K562 (cell line): ENCODE results near the gene CTDSPL. TPM values are rescaled to one million over a fixed set of nuclear protein-coding genes. Genes with fewer than 3 reads are reported as not detected.

Experiments
- CSDE1 ChIP-seq, 2 experiments: fragments of 450-650 bp; IDR thresholded peaks; 2 replicates each; pipeline ENCODE4 v1.6.1; 2016; ENCODE audit warnings: mild to moderate bottlenecking in 1 of 2
- DPF2 ChIP-seq: fragments of 450-650 bp; IDR thresholded peaks from 2 replicates; pipeline ENCODE4 v1.6.1; 2016
- FOXA3 ChIP-seq, 2 experiments: fragments of 450-650 bp in 1 of 2; sonication (generic) in 1 of 2; formaldehyde crosslinking; IDR thresholded peaks in 1 of 2; conservative IDR thresholded peaks in 1 of 2; 2 replicates each; pipeline versions ENCODE4 v1.4.0 to v1.8.0; 2020 to 2022; ENCODE audit warnings: mild to moderate bottlenecking in 2 of 2, missing genetic modification reagents in 1 of 2
- NFYB ChIP-seq: IDR thresholded peaks from 2 replicates; pipeline ENCODE4 v1.6.1; 2011; ENCODE audit warnings: mild to moderate bottlenecking, moderate library complexity; ENCODE audit not compliant: insufficient read length; ENCODE audit errors: extremely low read depth
- NR2C2 ChIP-seq, 2 experiments: fragments of 200-800 bp in 1 of 2; sonication (Bioruptor generic) in 1 of 2; sonication (generic) in 1 of 2; formaldehyde crosslinking in 1 of 2; IDR thresholded peaks; 2 replicates each; pipeline versions ENCODE4 v1.6.1 to v1.8.0; 2016 to 2022; ENCODE audit warnings: mild to moderate bottlenecking in 1 of 2, missing compliant biosample characterization in 1 of 2, missing genetic modification characterization in 1 of 2, missing genetic modification reagents in 1 of 2
- PHF20 ChIP-seq: fragments of 450-650 bp; IDR thresholded peaks from 2 replicates; pipeline ENCODE4 v1.6.1; 2018; ENCODE audit not compliant: partially characterized antibody
- PML ChIP-seq: IDR thresholded peaks from 2 replicates; pipeline ENCODE4 v1.6.1; 2012; ENCODE audit warnings: low read length, inconsistent platforms
- POLR2H ChIP-seq: IDR thresholded peaks from 2 replicates; pipeline ENCODE4 v1.6.1; 2016; ENCODE audit warnings: missing genetic modification characterization, low read depth, mild to moderate bottlenecking, control low read depth, missing compliant biosample characterization, moderate library complexity
- RAD21 ChIP-seq, 2 experiments: fragments of 250-450 bp in 1 of 2; fragments of 450-650 bp in 1 of 2; sonication (Bioruptor Pico) in 1 of 2; formaldehyde crosslinking in 1 of 2; IDR thresholded peaks in 1 of 2; conservative IDR thresholded peaks in 1 of 2; 2 replicates each; pipeline versions ENCODE4 v1.4.0 to v1.8.0; 2020 to 2022; ENCODE audit warnings: mild to moderate bottlenecking in 2 of 2, moderate library complexity in 1 of 2
- RNF2 ChIP-seq: sonication (generic); IDR thresholded peaks from 2 replicates; pipeline ENCODE4 v1.6.1; 2016
- ZFP30 ChIP-seq: fragments of 250-450 bp; sonication (Bioruptor Pico); IDR thresholded peaks from 2 replicates; pipeline ENCODE4 v1.8.0; 2022; ENCODE audit warnings: moderate library complexity, mild to moderate bottlenecking, inconsistent platforms, borderline replicate concordance
- polyA plus RNA-seq, 8 experiments: library from polyadenylated mRNA; depleted of rRNA in 4 of 8; stranded (reverse) in 5 of 8; unstranded in 3 of 8; fragments of >200 nt; fragmentation: Nextera tagmentation in 2 of 8; fragmentation: Illumina TruSeq in 1 of 8; extraction: Ambion mirVana in 2 of 8; extraction: Trizol in 1 of 8; gene quantifications; 2 replicates each; pipeline versions ENCODE4 v1.2.1 to v1.2.3, GENCODE V29; 2011 to 2014; ENCODE audit warnings: inconsistent platforms in 1 of 8, missing spikeins in 1 of 8
- total RNA-seq, 7 experiments: library from RNA; depleted of rRNA in 6 of 7; stranded (reverse); fragments of >200 nt in 6 of 7; fragmentation: Illumina TruSeq in 2 of 7; extraction: Trizol in 2 of 7; gene quantifications; 2 replicates each; pipeline versions ENCODE4 v1.2.1 to v1.2.3, GENCODE V29; 2011 to 2021; ENCODE audit warnings: low replicate concordance in 1 of 7
- TF ChIP-seq, protein P1 (sequence below), 2 experiments: fragments of 450-650 bp; IDR thresholded peaks; 2 replicates each; pipeline ENCODE4 v1.6.1; 2016; ENCODE audit warnings: mild to moderate bottlenecking in 2 of 2, borderline replicate concordance in 1 of 2, low read depth in 1 of 2, moderate library complexity in 1 of 2
- TF ChIP-seq, protein P2 (sequence below): fragments of 450-650 bp; formaldehyde crosslinking; IDR thresholded peaks from 2 replicates; pipeline ENCODE4 v1.4.0; 2020; ENCODE audit warnings: mild to moderate bottlenecking, moderate library complexity
- TF ChIP-seq, protein P3 (sequence below): fragments of 450-650 bp; IDR thresholded peaks from 2 replicates; pipeline ENCODE4 v1.6.1; 2016; ENCODE audit warnings: borderline replicate concordance

The CTDSPL gene
- total and polyA plus RNA-seq, 9 of the 15 experiments (the other 6 are each of a cell fraction or from before 2014, with no cell fraction given): 5.1 to 19.3 (median 11.3) TPM

DNA sequence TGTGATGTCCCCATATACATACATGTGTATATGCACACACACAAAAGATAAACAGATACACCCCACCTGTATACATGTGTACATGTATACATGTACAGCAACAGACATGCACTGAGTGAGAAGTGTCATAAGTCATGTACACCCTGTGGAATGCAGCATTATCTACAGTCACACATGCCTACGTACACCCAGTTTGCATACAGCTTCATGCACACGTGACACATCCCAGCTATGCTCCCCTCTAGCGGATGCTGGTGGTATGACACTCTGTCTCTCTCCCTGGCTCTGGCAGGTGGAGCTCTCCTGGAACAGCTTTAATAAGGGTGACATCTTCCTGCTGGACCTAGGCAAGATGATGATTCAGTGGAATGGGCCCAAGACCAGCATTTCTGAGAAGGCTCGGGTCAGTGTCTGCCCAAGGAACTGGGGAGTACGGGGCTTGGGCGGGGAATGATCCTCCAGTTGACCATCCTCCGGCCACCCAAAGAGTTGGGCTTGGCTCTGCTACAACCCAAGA is 135.2 kb downstream of the CTDSPL start (continued):
- TF ChIP-seq, protein P1, sequence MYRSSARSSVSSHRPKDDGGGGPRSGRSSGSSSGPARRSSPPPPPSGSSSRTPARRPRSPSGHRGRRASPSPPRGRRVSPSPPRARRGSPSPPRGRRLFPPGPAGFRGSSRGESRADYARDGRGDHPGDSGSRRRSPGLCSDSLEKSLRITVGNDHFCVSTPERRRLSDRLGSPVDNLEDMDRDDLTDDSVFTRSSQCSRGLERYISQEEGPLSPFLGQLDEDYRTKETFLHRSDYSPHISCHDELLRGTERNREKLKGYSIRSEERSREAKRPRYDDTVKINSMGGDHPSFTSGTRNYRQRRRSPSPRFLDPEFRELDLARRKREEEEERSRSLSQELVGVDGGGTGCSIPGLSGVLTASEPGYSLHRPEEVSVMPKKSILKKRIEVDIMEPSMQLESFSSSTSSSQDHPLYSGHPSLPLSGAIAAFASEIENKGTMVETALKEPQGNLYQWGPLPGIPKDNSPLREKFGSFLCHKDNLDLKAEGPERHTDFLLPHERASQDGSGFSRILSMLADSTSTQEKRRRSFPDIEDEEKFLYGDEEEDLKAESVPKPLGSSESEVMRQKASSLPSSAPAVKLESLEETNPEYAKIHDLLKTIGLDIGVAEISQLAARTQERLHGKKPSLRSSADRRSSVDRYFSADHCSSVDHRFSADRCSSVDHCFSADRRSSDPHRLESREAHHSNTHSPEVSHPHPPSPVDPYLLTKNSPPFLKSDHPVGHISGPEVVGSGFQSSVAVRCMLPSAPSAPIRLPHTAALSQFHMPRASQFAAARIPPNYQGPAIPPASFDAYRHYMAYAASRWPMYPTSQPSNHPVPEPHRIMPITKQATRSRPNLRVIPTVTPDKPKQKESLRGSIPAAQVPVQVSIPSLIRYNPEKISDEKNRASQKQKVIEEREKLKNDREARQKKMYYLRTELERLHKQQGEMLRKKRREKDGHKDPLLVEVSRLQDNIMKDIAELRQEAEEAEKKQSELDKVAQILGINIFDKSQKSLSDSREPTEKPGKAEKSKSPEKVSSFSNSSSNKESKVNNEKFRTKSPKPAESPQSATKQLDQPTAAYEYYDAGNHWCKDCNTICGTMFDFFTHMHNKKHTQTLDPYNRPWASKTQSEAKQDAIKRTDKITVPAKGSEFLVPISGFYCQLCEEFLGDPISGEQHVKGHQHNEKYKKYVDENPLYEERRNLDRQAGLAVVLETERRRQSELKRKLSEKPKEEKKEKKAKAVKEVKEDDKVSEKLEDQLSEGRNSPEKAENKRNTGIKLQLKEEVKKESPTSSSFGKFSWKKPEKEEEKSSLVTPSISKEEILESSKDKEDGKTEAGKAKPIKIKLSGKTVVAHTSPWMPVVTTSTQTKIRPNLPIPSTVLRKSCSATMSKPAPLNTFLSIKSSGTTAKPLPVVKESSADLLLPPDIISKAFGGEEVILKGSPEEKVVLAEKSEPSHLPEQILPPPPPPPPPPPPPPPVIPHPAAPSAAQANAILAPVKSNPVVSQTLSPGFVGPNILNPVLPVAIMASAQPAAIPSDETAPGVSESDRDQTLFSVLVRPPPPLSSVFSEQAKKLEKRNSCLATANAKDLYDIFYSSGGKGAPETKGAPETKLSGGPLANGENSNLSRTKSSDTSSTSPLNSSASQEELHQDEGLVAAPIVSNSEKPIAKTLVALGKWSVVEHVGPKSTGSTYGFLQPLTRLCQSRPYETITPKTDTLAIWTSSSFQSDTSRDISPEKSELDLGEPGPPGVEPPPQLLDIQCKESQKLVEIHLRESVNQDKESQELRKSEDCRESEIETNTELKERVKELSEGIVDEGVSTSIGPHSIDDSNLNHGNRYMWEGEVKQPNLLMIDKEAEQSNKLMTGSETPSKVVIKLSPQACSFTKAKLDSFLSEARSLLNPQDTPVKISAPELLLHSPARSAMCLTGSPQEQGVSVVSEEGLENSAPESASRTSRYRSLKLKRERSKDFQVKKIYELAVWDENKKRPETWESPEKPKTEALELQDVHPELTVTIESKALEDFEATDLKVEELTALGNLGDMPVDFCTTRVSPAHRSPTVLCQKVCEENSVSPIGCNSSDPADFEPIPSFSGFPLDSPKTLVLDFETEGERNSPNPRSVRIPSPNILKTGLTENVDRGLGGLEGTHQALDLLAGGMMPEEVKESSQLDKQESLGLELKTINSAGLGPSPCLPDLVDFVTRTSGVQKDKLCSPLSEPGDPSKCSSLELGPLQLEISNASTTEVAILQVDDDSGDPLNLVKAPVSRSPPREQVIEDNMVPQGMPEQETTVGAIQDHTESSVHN (IDR thresholded peaks at IDR 0.05; ENCODE audit: borderline replicate concordance in 1 of 2, low read depth in 1 of 2): no peak
- TF ChIP-seq CSDE1 (IDR thresholded peaks at IDR 0.05) (0 out of 4 replicates have a peak, but pooled peaks of 1 of the 2 experiments have one; percentile 30), PHF20 (peak; percentile 79), FOXA3 (CRISPR knock-in tag; conservative IDR thresholded peaks at IDR 0.05 in 1 of 2, IDR thresholded peaks at IDR 0.05 in 1 of 2) (no peak), NFYB (no peak), PML (no peak), NR2C2 (CRISPR knock-in tag; IDR thresholded peaks at IDR 0.05) (0 out of 2 replicates have a peak, but pooled peaks have one; percentile 32), NR2C2 (tag; IDR thresholded peaks at IDR 0.05) (no peak), RNF2 (0 out of 2 replicates have a peak, but pooled peaks have one; percentile 42), ZFP30 (CRISPR knock-in tag) (no peak), RAD21 (CRISPR knock-in tag; conservative IDR thresholded peaks at IDR 0.05 in 1 of 2, IDR thresholded peaks at IDR 0.05 in 1 of 2) (peak; percentile 12 to 75; a peak in 2 of 4 replicates), POLR2H (tag) (no peak), DPF2 (peak; percentile 79)
- TF ChIP-seq, protein P2, sequence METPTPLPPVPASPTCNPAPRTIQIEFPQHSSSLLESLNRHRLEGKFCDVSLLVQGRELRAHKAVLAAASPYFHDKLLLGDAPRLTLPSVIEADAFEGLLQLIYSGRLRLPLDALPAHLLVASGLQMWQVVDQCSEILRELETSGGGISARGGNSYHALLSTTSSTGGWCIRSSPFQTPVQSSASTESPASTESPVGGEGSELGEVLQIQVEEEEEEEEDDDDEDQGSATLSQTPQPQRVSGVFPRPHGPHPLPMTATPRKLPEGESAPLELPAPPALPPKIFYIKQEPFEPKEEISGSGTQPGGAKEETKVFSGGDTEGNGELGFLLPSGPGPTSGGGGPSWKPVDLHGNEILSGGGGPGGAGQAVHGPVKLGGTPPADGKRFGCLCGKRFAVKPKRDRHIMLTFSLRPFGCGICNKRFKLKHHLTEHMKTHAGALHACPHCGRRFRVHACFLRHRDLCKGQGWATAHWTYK (CRISPR knock-in tag): peak; percentile 30; the same call in 1 of the 2 replicates
- TF ChIP-seq, protein P3, sequence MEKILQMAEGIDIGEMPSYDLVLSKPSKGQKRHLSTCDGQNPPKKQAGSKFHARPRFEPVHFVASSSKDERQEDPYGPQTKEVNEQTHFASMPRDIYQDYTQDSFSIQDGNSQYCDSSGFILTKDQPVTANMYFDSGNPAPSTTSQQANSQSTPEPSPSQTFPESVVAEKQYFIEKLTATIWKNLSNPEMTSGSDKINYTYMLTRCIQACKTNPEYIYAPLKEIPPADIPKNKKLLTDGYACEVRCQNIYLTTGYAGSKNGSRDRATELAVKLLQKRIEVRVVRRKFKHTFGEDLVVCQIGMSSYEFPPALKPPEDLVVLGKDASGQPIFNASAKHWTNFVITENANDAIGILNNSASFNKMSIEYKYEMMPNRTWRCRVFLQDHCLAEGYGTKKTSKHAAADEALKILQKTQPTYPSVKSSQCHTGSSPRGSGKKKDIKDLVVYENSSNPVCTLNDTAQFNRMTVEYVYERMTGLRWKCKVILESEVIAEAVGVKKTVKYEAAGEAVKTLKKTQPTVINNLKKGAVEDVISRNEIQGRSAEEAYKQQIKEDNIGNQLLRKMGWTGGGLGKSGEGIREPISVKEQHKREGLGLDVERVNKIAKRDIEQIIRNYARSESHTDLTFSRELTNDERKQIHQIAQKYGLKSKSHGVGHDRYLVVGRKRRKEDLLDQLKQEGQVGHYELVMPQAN: peak; percentile 55; the same call in 1 of the 2 replicates
